Measurements from ENCODE around the gene COL1A2. TPM values are rescaled to one million over a fixed set of nuclear protein-coding genes. Genes with fewer than 3 reads are reported as not detected.

COL1A2 gene
- total RNA-seq, 1 donor from 2014 or later = 2,734 TPM

- Mint-ChIP-seq H3K36me3 (peaks cover 79% of the 10 kb centered on the region), H3K4me1 (peaks cover 9% of the 10 kb centered on the region), H3K9me3 (no peaks in the 10 kb centered on the region), H3K4me3 (no peak overlapping the region), H3K27me3 (ENCODE audit: low read depth) (no peaks in the 10 kb centered on the region), H3K27ac (no peak overlapping the region)
- TF ChIP-seq CTCF (IDR thresholded peaks at IDR 0.05; ENCODE audit: unreplicated experiment) = no peak
- DNase-seq (ENCODE audit: low spot score in 2 of 2, unreplicated experiment in 2 of 2) = no peak
Observed at GRCh38 chr7:94422136-94422535, 27.4 kb downstream of the COL1A2 start.

GRCh38 chr7:94422827-94423460 is 28.2 kb downstream of the COL1A2 start:
- peak overlapping the region; percentile 80 for H3K27ac Mint-ChIP-seq
- peaks cover 5% of the 10 kb centered on the region for H3K4me1 Mint-ChIP-seq
- no peaks in the 10 kb centered on the region for H3K27me3 Mint-ChIP-seq (ENCODE audit: low read depth)
- peaks cover 80% of the 10 kb centered on the region for H3K36me3 Mint-ChIP-seq
- no peak for TF ChIP-seq CTCF (IDR thresholded peaks at IDR 0.05; ENCODE audit: unreplicated experiment)
- no peak for DNase-seq (ENCODE audit: low spot score in 2 of 2, unreplicated experiment in 2 of 2)
- H3K4me3 Mint-ChIP-seq = no peak overlapping the region
- no peaks in the 10 kb centered on the region for H3K9me3 Mint-ChIP-seq

GRCh38 chr7:94423863-94424735 is 29.4 kb downstream of the COL1A2 start:
- no peak for DNase-seq (ENCODE audit: low spot score in 2 of 2, unreplicated experiment in 2 of 2)
- no peak overlapping the region for H3K4me3 Mint-ChIP-seq
- H3K27me3 Mint-ChIP-seq (ENCODE audit: low read depth) = no peaks in the 10 kb centered on the region
- H3K36me3 Mint-ChIP-seq = peaks cover 82% of the 10 kb centered on the region
- peak overlapping the region; percentile 80 for H3K27ac Mint-ChIP-seq
- H3K9me3 Mint-ChIP-seq = no peaks in the 10 kb centered on the region
- TF ChIP-seq CTCF (IDR thresholded peaks at IDR 0.05; ENCODE audit: unreplicated experiment) = no peak
- H3K4me1 Mint-ChIP-seq = peaks cover 5% of the 10 kb centered on the region

GRCh38 chr7:94425546-94425945 is 30.9 kb downstream of the COL1A2 start:
- no peak for DNase-seq (ENCODE audit: low spot score in 2 of 2, unreplicated experiment in 2 of 2)
- Mint-ChIP-seq H3K36me3 (peaks cover 77% of the 10 kb centered on the region), H3K4me1 (no peaks in the 10 kb centered on the region), H3K27ac (peak overlapping the region; percentile 79), H3K9me3 (no peaks in the 10 kb centered on the region), H3K4me3 (no peak overlapping the region), H3K27me3 (ENCODE audit: low read depth) (no peaks in the 10 kb centered on the region)
- no peak for TF ChIP-seq CTCF (IDR thresholded peaks at IDR 0.05; ENCODE audit: unreplicated experiment)

- TF ChIP-seq CTCF (IDR thresholded peaks at IDR 0.05; ENCODE audit: unreplicated experiment) = no peak
- Mint-ChIP-seq H3K9me3 (no peaks in the 10 kb centered on the region), H3K27ac (peak overlapping the region; percentile 71), H3K4me3 (no peak overlapping the region), H3K4me1 (no peaks in the 10 kb centered on the region), H3K27me3 (ENCODE audit: low read depth) (no peaks in the 10 kb centered on the region), H3K36me3 (peaks cover 67% of the 10 kb centered on the region)
- DNase-seq (ENCODE audit: low spot score in 2 of 2, unreplicated experiment in 2 of 2) = no peak
Observed at GRCh38 chr7:94426980-94427875, 32.5 kb downstream of the COL1A2 start.
